ENCODE results near the gene THSD7A.
A peak's percentile ranks its signal among the peaks of the same experiment; 100 is the strongest.

The THSD7A gene

DNA sequence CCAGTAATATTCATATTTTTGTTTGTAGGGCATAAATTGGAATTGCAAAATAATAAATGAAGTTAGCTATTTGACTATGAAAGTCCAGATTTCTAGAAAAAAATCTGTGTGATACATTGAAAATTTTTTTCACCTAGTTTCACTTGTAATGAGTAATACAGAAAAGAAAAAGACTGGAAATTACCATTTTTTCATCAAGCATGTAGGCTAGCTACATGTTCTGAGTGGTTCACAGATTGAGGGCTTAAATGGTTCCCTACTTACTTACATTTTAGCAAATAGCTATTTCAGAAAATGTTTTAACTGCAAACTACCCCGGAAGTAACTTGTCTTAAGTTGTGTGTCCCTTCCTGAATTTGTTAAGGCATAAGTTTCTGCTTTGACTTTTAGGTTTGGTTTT, 462.3 kb downstream of the THSD7A start:
- no peak overlapping the region for H3K27ac ChIP-seq
- TF ChIP-seq CTCF (conservative IDR thresholded peaks at IDR 0.05) = no peak
- TF ChIP-seq ZFX (IDR thresholded peaks at IDR 0.05) = no peak

DNA sequence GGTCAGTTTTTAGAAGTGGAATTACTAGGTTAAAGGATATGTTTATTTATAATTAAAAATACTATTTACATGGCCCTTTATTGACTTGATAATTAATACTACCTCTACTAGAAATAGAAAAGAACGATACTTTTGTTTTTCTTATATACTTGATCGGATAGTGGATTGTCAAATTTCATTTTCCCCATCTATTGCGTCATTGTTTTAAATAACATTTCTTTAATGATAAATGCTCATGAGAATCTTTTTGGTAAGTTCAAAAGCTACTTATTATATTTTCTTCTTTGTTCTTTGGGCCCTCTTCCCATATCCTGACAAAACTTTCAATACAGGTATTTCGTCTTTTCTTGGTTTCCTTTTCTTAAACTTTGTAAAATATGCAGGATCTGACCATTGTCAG, 465.9 kb downstream of the THSD7A start:
- TF ChIP-seq CTCF (conservative IDR thresholded peaks at IDR 0.05) = no peak
- TF ChIP-seq ZFX (IDR thresholded peaks at IDR 0.05) = no peak
- no peak overlapping the region for H3K27ac ChIP-seq

DNA sequence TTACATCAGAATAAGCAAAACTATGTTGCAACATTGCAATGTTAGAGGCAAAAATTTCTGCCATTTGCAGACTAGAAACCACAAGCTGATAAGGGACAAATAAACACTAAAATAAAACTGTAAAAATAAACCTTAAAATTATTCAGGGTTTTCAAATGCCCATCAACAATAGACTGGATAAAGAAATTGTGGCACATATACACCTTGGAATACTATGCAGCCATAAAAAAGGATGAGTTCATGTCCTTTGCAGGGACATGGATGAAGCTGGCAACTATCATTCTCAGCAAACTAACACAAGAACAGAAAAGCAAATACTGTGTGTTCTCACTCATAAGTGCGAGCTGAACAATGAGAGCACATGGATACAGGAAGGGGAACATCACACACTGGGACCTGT, 473.4 kb downstream of the THSD7A start:
- no peak overlapping the region for H3K27ac ChIP-seq
- no peak for TF ChIP-seq CTCF (conservative IDR thresholded peaks at IDR 0.05)
- no peak for TF ChIP-seq ZFX (IDR thresholded peaks at IDR 0.05)

GRCh38 chr7:11355399-11356005, 476.5 kb downstream of the THSD7A start:
- no peak overlapping the region for H3K27ac ChIP-seq
- TF ChIP-seq CTCF (conservative IDR thresholded peaks at IDR 0.05) = no peak
- no peak for TF ChIP-seq ZFX (IDR thresholded peaks at IDR 0.05)

GRCh38 chr7:11346302-11346701, 485.7 kb downstream of the THSD7A start:
- no peak for TF ChIP-seq CTCF (conservative IDR thresholded peaks at IDR 0.05)
- no peak for TF ChIP-seq ZFX (IDR thresholded peaks at IDR 0.05)
- no peak overlapping the region for H3K27ac ChIP-seq

GRCh38 chr7:11345621-11346020, 486.4 kb downstream of the THSD7A start:
- TF ChIP-seq ZFX (IDR thresholded peaks at IDR 0.05) (no peak), CTCF (conservative IDR thresholded peaks at IDR 0.05) (no peak)
- H3K27ac ChIP-seq = no peak overlapping the region

GRCh38 chr7:11343818-11344413, 488.1 kb downstream of the THSD7A start:
- no peak overlapping the region for H3K27ac ChIP-seq
- TF ChIP-seq CTCF (conservative IDR thresholded peaks at IDR 0.05) (peak; percentile 88), ZFX (IDR thresholded peaks at IDR 0.05) (no peak)

Measured in C4-2B (cell line).